GM08714 (cell line): ENCODE measurements around the gene C2orf72.
"Not testable (repeated sequence)": the region's sequence is repeated elsewhere in the genome, so short reads cannot be mapped to it uniquely, and the experiment has no call there.

Source experiments
- H3K4me3 ChIP-seq: fragments of 200-500 bp; sonication (Bioruptor generic); 2 replicates; pipeline ENCODE4 v1.5.1; 2014; ENCODE audit warnings: mild to moderate bottlenecking, low read length, inconsistent platforms
- ZNF274 ChIP-seq: IDR thresholded peaks from 2 replicates; pipeline ENCODE4 v1.6.1; 2012; ENCODE audit warnings: mild to moderate bottlenecking, low read depth, low read length

C2orf72 gene

DNA sequence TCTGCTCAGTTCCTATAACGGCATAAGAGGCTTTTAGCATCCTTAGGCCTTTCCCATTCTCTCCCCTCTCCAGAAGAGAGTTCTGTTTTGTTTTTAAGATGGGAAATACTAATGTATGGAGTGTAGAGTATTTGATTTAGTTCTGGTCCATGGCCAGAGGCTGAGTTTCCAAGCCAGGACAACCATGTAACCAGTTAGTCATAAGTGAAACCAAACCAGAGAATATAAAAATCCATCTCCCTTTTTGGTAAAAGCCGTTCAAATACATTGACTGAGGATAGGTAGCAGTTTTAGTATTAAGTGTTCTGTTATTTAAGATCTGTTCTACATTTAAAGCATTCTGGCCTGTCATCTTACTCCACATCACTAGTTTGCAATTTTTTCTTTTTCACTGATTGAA is 22.4 kb downstream of the C2orf72 start:
- no peak overlapping the region for H3K4me3 ChIP-seq
- no peak for TF ChIP-seq ZNF274

DNA sequence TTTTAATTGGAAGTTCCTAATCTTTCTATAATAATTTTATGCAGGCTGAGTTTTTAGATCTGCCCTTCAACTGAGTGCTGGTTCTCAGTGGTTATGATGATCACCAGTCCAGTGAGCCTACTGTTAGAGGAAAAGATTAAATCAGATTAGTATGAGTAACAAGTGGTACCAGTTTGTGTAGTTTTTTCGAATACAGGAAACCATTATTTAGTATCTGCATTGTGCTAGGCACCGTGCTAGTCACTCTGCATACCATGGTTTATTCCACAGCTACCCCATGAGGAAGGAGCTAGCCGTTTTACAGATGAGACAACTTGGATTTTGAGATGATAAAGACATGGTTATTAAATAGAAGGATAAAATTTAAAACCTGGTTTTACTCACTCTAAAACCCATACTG is 25.5 kb downstream of the C2orf72 start:
- no peak for TF ChIP-seq ZNF274
- H3K4me3 ChIP-seq, result no peak overlapping the region

DNA sequence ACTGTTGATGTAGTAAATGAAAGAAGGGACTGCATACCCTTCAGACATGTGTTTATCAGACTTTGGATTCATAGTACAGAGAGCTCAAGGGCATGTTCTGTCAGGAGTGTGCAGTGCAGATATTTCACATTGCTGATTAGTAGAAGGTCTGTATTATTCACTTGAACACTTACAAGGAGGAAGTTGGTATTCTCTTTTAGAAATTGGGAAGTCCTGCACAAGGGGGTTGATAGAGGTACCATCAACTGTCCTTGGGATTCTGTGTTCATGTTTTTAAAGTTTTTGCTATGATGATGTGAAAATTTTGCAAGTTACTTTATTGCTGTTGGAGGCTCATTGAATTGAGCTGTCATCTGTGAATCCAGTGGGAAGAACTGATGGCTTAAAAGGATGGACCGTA is 26.0 kb downstream of the C2orf72 start:
- H3K4me3 ChIP-seq, result no peak overlapping the region
- no peak for TF ChIP-seq ZNF274

- H3K4me3 ChIP-seq, result no peak overlapping the region
Measured at GRCh38 chr2:231065966-231066365, 28.6 kb downstream of the C2orf72 start.

GRCh38 chr2:231067531-231067930 is 30.2 kb downstream of the C2orf72 start:
- H3K4me3 ChIP-seq, result not testable (repeated sequence)

More at GRCh38 chr2:231065966-231066365, 28.6 kb downstream of the C2orf72 start:
- TF ChIP-seq ZNF274, result no peak

- H3K4me3 ChIP-seq, result no peak overlapping the region
- TF ChIP-seq ZNF274, result no peak
Measured at GRCh38 chr2:231068525-231069222, 31.4 kb downstream of the C2orf72 start.

- no peak for TF ChIP-seq ZNF274
- no peak overlapping the region for H3K4me3 ChIP-seq
Measured at GRCh38 chr2:231069379-231070054, 32.2 kb downstream of the C2orf72 start.

DNA sequence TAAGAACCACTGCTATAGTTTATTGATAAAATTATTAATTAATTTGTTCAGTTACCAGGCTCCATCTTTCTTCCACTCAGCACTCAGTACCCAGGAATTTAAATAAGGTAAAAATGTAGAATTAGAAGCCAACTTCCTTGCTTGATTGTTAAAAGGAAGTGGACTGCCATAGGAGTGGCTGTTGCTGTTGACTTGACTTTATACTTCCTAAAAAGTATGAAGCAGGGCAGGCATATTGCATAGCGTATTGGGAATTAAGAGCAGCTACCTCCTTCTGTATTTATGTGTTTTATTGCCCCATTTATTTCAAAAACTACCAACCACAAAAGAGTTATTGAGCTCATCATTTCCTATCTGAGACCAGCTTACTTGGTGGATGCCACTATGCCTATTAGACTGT is 47.2 kb downstream of the C2orf72 start:
- TF ChIP-seq ZNF274, result no peak
- H3K4me3 ChIP-seq, result no peak overlapping the region

- TF ChIP-seq ZNF274, result no peak
- H3K4me3 ChIP-seq, result no peak overlapping the region
Measured at GRCh38 chr2:231088754-231089153, 51.4 kb downstream of the C2orf72 start.

GRCh38 chr2:231093933-231094332 is 56.6 kb downstream of the C2orf72 start:
- H3K4me3 ChIP-seq, result no peak overlapping the region
- no peak for TF ChIP-seq ZNF274

GRCh38 chr2:231094736-231095346 is 57.5 kb downstream of the C2orf72 start:
- H3K4me3 ChIP-seq, result no peak overlapping the region
- TF ChIP-seq ZNF274, result no peak
